A673 (cell line): ENCODE results near the gene NDNF.

Experiments used
- CTCF ChIP-seq: fragments of 300-800, 200-600 bp; sonication (generic); conservative IDR thresholded peaks from 2 replicates; pipeline ENCODE4 v1.5.1; 2017; ENCODE audit warnings: low read depth, mild to moderate bottlenecking, antibody characterized with exemption, low read length, moderate library complexity, mixed read lengths
- EZH2 ChIP-seq: fragments of 200-600 bp; sonication (generic); IDR thresholded peaks from 2 replicates; pipeline ENCODE4 v1.6.1; 2017; ENCODE audit warnings: borderline replicate concordance, low read depth, mild to moderate bottlenecking, mixed read lengths, antibody characterized with exemption, low read length; ENCODE audit not compliant: poor library complexity, severe bottlenecking

- TF ChIP-seq CTCF (no peak), EZH2 (no peak)
Observed at GRCh38 chr4:121093261-121093660, 20.9 kb upstream of the NDNF start.
